Ureter (tissue), 1 donor: Measurements from ENCODE around the gene TEX264. TPM values are rescaled to one million over a fixed set of nuclear protein-coding genes. Genes with fewer than 3 reads are reported as not detected.

Experiments used
- DNase-seq: peaks from one replicate; pipeline ENCODE4 v3.0.0-alpha.2; 2020; ENCODE audit warnings: low spot score
- total RNA-seq: library from RNA; stranded (reverse); gene quantifications from one replicate; pipeline ENCODE4 v1.2.4, GENCODE V29; 2023
- donor health status: DM: yes; HTN: yes; CAD: no.

The TEX264 gene
- total RNA-seq, 1 donor from 2014 or later = 52.7 TPM

DNA sequence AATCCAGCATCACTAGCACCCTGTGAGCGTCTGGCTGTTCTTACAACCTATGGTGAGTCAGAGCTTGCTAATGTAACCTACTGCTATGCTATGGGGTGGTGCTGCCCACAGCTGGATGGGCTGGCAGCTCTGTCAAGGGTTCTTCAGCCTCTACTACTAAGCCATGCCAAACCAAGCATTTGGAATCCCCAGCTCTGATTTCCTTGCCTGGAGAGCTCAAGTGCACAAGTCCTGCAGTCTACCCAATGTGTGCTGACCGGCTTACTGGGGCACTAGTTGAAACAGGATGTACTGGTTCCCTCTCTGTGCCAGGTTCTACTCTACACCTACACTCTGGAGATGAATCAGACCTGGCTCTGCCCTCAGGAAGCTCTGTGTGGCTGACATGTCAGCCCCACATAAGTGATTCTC, 4.2 kb downstream of the TEX264 start:
- no peak for DNase-seq

- DNase-seq = no peak
These were observed 5.1 kb downstream of the TEX264 start for GRCh38 chr3:51676102-51676640.

- no peak for DNase-seq
These were observed 6.3 kb downstream of the TEX264 start for GRCh38 chr3:51677358-51677757.

GRCh38 chr3:51678186-51678585, 7.1 kb downstream of the TEX264 start:
- DNase-seq = no peak

- DNase-seq = no peak
These were observed 7.6 kb downstream of the TEX264 start for GRCh38 chr3:51678641-51679040.

- DNase-seq = no peak
These were observed 8.3 kb downstream of the TEX264 start for GRCh38 chr3:51679318-51679717.

DNA sequence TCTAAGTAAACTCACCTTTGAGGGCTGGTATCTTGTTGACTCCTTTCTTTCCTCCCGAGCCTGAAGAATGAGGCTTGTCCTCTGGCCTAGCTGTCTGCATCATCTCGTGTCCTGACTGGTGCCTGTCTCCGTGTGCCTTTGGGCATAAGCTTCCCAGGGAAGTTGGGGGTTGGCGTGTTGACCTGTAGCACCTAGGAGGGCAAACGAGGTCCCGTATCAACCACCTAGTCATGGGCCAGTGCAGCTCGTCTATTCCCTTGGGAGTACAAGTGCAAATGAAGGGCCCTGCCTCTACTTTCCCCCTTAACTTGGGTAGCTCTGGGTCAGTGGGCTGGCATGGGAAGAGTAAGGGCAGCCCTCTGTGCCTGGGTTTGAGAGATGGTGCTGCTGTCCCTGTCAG, 8.7 kb downstream of the TEX264 start:
- DNase-seq = no peak

GRCh38 chr3:51680196-51680595, 9.1 kb downstream of the TEX264 start:
- no peak for DNase-seq

- DNase-seq = no peak
These were observed 9.7 kb downstream of the TEX264 start for GRCh38 chr3:51680663-51681230.

- DNase-seq = peak; percentile 69
These were observed 10.4 kb downstream of the TEX264 start for GRCh38 chr3:51681453-51681852.

GRCh38 chr3:51682079-51682478, 11.0 kb downstream of the TEX264 start:
- peak; percentile 80 for DNase-seq

DNA sequence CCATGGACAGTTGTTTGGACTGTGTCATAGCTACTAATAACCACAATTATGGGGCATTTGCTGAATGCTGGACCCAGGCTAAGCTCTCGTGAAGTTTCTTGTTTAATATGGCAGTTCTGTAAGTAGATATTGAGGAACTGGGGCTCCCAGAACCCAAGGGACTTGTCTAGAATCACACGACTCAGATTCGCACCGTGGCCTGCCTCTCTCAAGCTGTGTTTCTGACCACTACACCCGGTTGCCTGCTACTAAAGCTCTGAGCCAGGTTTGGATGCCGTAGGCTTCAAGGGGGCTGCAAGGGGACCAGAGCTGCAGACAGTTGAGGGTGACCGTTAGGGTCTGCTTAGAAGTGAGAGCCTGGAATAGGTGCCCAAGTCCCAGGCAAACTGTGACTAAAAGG, 11.5 kb downstream of the TEX264 start:
- no peak for DNase-seq

- no peak for DNase-seq
These were observed 12.5 kb downstream of the TEX264 start for GRCh38 chr3:51683566-51683965.

- no peak for DNase-seq
These were observed 14.1 kb downstream of the TEX264 start for GRCh38 chr3:51684971-51685751.

- DNase-seq = no peak
These were observed 15.0 kb downstream of the TEX264 start for GRCh38 chr3:51686056-51686455.

DNA sequence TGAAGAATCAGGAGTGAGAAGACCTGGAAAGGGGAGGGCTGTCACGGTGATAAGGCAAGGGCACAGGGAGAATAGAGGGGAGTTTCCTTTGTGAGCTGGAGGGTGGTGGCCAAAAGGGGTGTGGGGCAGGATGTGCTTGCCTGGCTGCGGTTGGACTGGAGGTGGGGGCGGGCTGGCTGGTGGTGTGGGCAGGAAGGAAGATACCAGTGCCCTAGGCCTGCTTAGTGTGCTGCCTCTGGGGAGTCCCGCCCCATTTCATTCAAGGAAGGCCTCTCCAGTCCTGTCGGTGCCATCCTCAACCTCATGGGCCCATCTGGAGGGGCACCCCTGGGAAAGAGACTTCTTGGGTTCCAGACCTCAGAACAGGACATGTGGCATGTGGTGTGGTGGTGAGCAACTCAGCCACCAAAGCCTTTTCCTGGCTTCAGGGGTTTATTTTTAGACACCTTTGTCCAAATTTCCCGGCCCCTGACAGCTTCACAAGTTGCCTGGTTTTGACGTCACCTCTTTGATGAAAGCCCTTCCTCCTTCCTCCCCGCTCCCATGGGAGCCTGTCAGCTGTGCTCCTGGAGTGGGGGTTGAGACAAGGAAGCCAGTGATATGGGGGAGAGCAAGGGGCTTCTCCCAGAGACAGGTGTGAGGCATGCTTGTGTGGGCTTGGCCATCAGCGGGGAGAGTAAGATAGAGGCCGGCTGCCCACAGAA, 15.6 kb downstream of the TEX264 start:
- peak; percentile 60 for DNase-seq

DNA sequence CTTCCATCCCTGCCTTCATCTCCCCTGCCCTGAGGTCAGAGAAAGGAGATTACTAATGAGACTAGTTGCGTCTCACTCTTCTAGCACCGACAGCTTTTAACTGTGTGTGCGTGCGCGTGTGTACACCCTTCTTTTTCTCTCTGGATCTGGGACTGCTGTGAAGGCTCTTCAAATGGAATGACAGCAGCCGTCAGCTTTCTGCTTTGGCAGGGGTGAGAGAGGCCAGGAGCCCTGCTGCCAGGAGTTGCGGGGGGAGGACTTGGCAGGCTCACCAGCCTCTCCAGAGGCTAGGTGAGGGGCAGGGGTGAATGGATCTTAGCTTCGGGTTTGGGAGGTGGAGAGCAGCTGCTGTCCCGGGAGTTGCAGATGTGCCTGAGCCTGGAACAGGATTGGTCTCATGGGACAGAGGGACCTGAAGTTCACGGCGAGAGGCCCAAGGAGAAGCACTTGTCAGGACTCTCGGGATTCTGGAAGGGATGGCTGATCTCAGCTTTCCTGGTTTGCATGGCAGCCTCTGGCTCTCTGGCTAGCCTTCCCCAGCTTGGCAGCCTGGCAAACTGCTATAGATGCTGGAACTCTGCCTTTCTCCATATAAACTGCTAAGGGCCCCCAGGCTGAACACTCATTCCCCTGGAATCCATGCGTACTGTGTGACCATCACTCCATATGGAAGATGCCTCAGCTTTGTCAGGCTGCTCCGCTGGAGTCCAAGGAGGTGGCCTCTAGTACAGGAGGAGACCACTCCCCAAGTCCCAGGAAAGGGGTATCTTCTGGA, 16.6 kb downstream of the TEX264 start:
- no peak for DNase-seq

- no peak for DNase-seq
These were observed 17.2 kb downstream of the TEX264 start for GRCh38 chr3:51688206-51688600.

DNA sequence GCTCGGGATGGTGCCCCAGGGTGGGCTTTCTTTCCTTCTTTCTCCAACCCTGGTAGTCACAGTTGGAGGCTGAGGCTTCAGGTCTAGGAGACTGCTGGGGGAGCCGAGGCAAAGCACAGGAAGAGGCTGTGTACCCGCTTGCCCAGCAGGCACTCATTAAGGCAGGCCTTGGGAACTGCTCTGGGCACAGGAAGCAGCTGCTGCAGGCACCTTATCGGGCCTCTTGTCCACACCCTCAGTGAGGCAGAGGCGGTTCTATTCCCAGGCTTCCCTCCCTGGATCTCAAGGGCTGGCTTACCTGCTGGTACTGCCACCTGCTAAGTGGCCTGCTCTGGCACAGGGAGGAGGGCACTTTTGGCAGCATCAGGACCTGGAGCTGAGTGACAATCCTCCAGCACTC, 20.0 kb downstream of the TEX264 start:
- no peak for DNase-seq

DNA sequence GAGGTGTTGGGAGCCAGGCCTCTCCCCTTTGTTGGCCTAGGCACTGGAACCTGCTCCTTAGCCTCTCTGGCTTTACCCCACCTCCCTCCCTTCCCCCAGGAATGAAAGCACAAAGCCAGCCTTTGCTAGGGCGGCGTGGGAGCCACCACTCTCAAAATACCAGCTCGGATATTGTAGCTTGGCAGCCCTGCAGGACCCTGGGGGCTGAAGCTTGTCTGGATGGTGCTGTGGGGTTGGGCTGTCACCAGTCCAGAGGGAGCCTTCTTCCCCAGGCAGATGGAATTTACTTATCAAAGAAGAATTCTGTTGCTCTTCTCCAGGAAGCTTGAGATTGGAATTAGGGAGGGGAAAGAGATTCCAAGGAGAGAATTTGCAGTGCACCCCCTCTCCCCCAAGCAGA, 20.9 kb downstream of the TEX264 start:
- DNase-seq = no peak

- DNase-seq = no peak
These were observed 21.9 kb downstream of the TEX264 start for GRCh38 chr3:51692980-51693395.

DNA sequence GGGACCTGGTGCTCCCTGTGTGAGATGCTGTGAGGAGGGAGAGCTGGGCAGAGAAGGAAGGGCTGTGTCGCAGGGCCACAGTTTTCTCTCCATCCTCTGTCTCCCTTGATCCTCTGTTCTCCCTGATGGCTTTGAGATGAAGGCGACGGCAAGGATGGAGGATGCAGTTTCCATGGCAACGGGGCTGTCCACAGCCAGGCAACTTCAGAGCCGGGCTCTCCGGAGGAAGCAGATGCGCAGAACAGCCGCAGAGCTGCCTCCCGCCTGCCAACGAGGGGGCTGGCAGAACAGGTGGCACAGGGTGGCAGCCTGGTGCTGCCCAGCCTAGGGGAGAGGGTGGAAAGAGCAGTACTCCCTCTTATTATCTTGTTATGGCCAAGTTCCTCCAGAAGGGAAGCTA, 25.9 kb downstream of the TEX264 start:
- no peak for DNase-seq
